Hepatocyte (in vitro differentiated cells): ENCODE measurements around the gene CDC42BPB.

Source experiments
- CTCF ChIP-seq: fragments of 200-600 bp; sonication (generic); IDR thresholded peaks from 2 replicates; pipeline ENCODE4 v1.5.1; 2016; ENCODE audit warnings: antibody characterized with exemption, mild to moderate bottlenecking; ENCODE audit not compliant: poor library complexity
- EZH2 ChIP-seq: fragments of 200-600 bp; sonication (generic); IDR thresholded peaks from 2 replicates; pipeline ENCODE4 v1.6.1; 2016; ENCODE audit warnings: antibody characterized with exemption, mild to moderate bottlenecking, borderline replicate concordance
- EZH2phosphoT487 ChIP-seq: fragments of 200-600 bp; sonication (generic); IDR thresholded peaks from one replicate; pipeline ENCODE4 v1.6.1; 2018; ENCODE audit warnings: antibody characterized with exemption, mild to moderate bottlenecking, low read depth, moderate library complexity; ENCODE audit not compliant: unreplicated experiment, severe bottlenecking

- TF ChIP-seq CTCF (no peak), EZH2 (no peak), EZH2phosphoT487 (no peak)
Measured at GRCh38 chr14:103100281-103101121, 43.2 kb upstream of the CDC42BPB start.
